HCT116 (cell line): ENCODE results near the gene PKP2. TPM values are rescaled to one million over a fixed set of nuclear protein-coding genes. Genes with fewer than 3 reads are reported as not detected.

Experiments used
- ATAC-seq: fragments of 200-7000 bp; cut with Tn5 transposase; 2 replicates; pipeline ENCODE4 v1.9.1; 2020; ENCODE audit warnings: mild to moderate bottlenecking, moderate library complexity
- BruUV-seq: library from RNA; stranded (reverse); fragments of 400-500 nt; replicated peaks from 2 replicates; lab custom pipeline; 2021; lab: Mats Ljungman, UMichigan
- CTCF ChIA-PET: fragments of 300-600 bp; sonication (Branson Sonifier 250); formaldehyde crosslinking; loops from one replicate; lab custom pipeline; 2021; ENCODE audit warnings: antibody characterized with exemption; lab: Charles Lee
- POLR2A ChIA-PET: fragments of 300-600, 350-600 bp; sonication (Branson Sonifier 250); formaldehyde crosslinking; loops from one replicate; lab custom pipeline; 2021; ENCODE audit warnings: antibody characterized with exemption; lab: Charles Lee
- RAD21 ChIA-PET, 2 experiments: fragments of 300-600 bp; sonication (Branson Sonifier 250); formaldehyde crosslinking; loops; one replicate each; lab custom pipeline; 2023; ENCODE audit warnings: low total read pairs in 2 of 2; ENCODE audit not compliant: uncharacterized antibody in 2 of 2, unreplicated experiment in 2 of 2, low non-redundant PET in 1 of 2; lab: Charles Lee
- DNase-seq: peaks from one replicate; pipeline ENCODE4 v3.0.0-alpha.2; 2010; ENCODE audit warnings: low read depth, low spot score
- H2AFZ ChIP-seq: fragments of 200-600 bp; shearing (Covaris generic), sonication (generic); 2 replicates; pipeline ENCODE4 v1.6.1; 2017; ENCODE audit warnings: low read depth, mixed run types, mixed read lengths, antibody characterized with exemption, low read length; ENCODE audit not compliant: poor library complexity, severe bottlenecking
- H3K27ac ChIP-seq: 2 replicates; pipeline ENCODE4 v1.5.1; 2012; ENCODE audit warnings: low read depth, low read length
- H3K27me3 ChIP-seq: fragments of 200-600 bp; sonication (generic); 2 replicates; pipeline ENCODE4 v1.6.1; 2016; ENCODE audit warnings: mixed run types, low read length, mixed read lengths; ENCODE audit not compliant: insufficient read depth
- H3K36me3 ChIP-seq, 2 experiments: fragments of 200-500 bp in 1 of 2; fragments of 200-600 bp in 1 of 2; sonication (Bioruptor generic) in 1 of 2; sonication (generic) in 1 of 2; 2 replicates each; pipeline versions ENCODE4 v1.5.1 to v1.6.1; 2014 to 2016; ENCODE audit warnings: low read length in 2 of 2, inconsistent platforms in 1 of 2, mixed read lengths in 1 of 2, mixed run types in 1 of 2; ENCODE audit not compliant: insufficient read depth in 2 of 2, control insufficient read depth in 1 of 2
- H3K4me1 ChIP-seq, 2 experiments: fragments of 200-600 bp in 1 of 2; sonication (generic) in 1 of 2; 2 replicates each; pipeline versions ENCODE4 v1.5.1 to v1.6.1; 2012 to 2017; ENCODE audit warnings: low read length in 2 of 2, inconsistent platforms in 1 of 2, mild to moderate bottlenecking in 1 of 2, mixed read lengths in 1 of 2, mixed run types in 1 of 2, moderate library complexity in 1 of 2; ENCODE audit not compliant: insufficient read depth in 2 of 2, control insufficient read depth in 1 of 2
- H3K4me2 ChIP-seq: fragments of 200-600 bp; sonication (generic); 2 replicates; pipeline ENCODE4 v1.6.1; 2017; ENCODE audit warnings: mixed run types, low read length, mixed read lengths
- H3K4me3 ChIP-seq, 2 experiments: fragments of 200-600 bp in 1 of 2; sonication (generic) in 1 of 2; replicated peaks in 1 of 2; 2 replicates each; pipeline ENCODE4 v1.5.1; 2011 to 2016; ENCODE audit warnings: low read length in 2 of 2, control low read depth in 1 of 2, low read depth in 1 of 2, mild to moderate bottlenecking in 1 of 2, mixed read lengths in 1 of 2, mixed run types in 1 of 2
- H3K79me2 ChIP-seq: fragments of 200-600 bp; sonication (generic); 2 replicates; pipeline ENCODE4 v1.6.1; 2017; ENCODE audit warnings: mild to moderate bottlenecking, mixed run types, low read length, moderate library complexity, mixed read lengths; ENCODE audit not compliant: insufficient read depth
- H3K9ac ChIP-seq: fragments of 200-600 bp; sonication (generic); 2 replicates; pipeline ENCODE4 v1.6.1; 2016; ENCODE audit warnings: low read length, mixed read lengths
- H3K9me2 ChIP-seq: fragments of 200-600 bp; sonication (generic), shearing (Covaris generic); 2 replicates; pipeline ENCODE4 v1.6.1; 2017; ENCODE audit warnings: mixed run types, mild to moderate bottlenecking, moderate library complexity; ENCODE audit not compliant: insufficient read depth
- H3K9me3 ChIP-seq, 2 experiments: fragments of 200-500 bp in 1 of 2; fragments of 200-600 bp in 1 of 2; sonication (Bioruptor generic) in 1 of 2; sonication (generic) in 1 of 2; 2 replicates each; pipeline ENCODE4 v1.6.1; 2014 to 2017; ENCODE audit warnings: low read length in 2 of 2, mixed read lengths in 2 of 2, inconsistent platforms in 1 of 2, low read depth in 1 of 2, mild to moderate bottlenecking in 1 of 2, mixed run types in 1 of 2, moderate library complexity in 1 of 2; ENCODE audit not compliant: control insufficient read depth in 1 of 2, insufficient read depth in 1 of 2
- H4K20me1 ChIP-seq: fragments of 200-600 bp; sonication (generic), shearing (Covaris generic); 2 replicates; pipeline ENCODE4 v1.6.1; 2017; ENCODE audit warnings: mixed run types, mild to moderate bottlenecking, moderate library complexity; ENCODE audit not compliant: insufficient read depth
- ATF3 ChIP-seq: IDR thresholded peaks from 2 replicates; pipeline ENCODE4 v1.6.1; 2012
- CBX3 ChIP-seq: IDR thresholded peaks from 2 replicates; pipeline ENCODE4 v1.6.1; 2012; ENCODE audit warnings: low read depth
- CEBPB ChIP-seq: IDR thresholded peaks from 2 replicates; pipeline ENCODE4 v1.6.1; 2012; ENCODE audit warnings: low read depth
- ELF1 ChIP-seq: IDR thresholded peaks from 2 replicates; pipeline ENCODE4 v1.6.1; 2012; ENCODE audit warnings: low read depth, borderline replicate concordance
- POLR2A ChIP-seq: IDR thresholded peaks from 2 replicates; pipeline ENCODE4 v1.7.0; 2011; ENCODE audit warnings: borderline replicate concordance; ENCODE audit not compliant: insufficient read depth, insufficient read length; ENCODE audit errors: extremely low read depth
- POLR2AphosphoS5 ChIP-seq: IDR thresholded peaks from 2 replicates; pipeline ENCODE4 v1.6.1; 2011; ENCODE audit warnings: mild to moderate bottlenecking, low read depth, low read length, moderate library complexity
- RAD21 ChIP-seq: IDR thresholded peaks from 2 replicates; pipeline ENCODE4 v1.6.1; 2012; ENCODE audit warnings: low read depth, mild to moderate bottlenecking
- SRF ChIP-seq: IDR thresholded peaks from 2 replicates; pipeline ENCODE4 v1.6.1; 2012; ENCODE audit warnings: low read depth
- ZBTB33 ChIP-seq: IDR thresholded peaks from 2 replicates; pipeline ENCODE4 v1.6.1; 2011; ENCODE audit warnings: mild to moderate bottlenecking, low read length, moderate library complexity; ENCODE audit not compliant: insufficient replicate concordance; ENCODE audit errors: extremely low read depth
- intact Hi-C: fragments of 100-400 bp; cut with micrococcal nuclease; formaldehyde crosslinking; loops from 2 replicates; pipeline ENCODE4 v1.10.0; 2022
- total RNA-seq: library from RNA; stranded (reverse); gene quantifications from one replicate; pipeline ENCODE4 v1.2.1, GENCODE V29; 2021; ENCODE audit not compliant: unreplicated experiment

The PKP2 gene
- total RNA-seq, 1 experiment from 2014 or later: 21.5 TPM

- ATAC-seq: no peak
- POLR2A ChIA-PET: no interaction called here
- RAD21 ChIA-PET: no interaction called here
- Histone ChIP-seq H2AFZ (no peak overlapping the region), H3K4me1 (peaks cover 17 to 20% of the 10 kb centered on the region in 2 experiments), H3K9ac (no peak overlapping the region), H3K79me2 (no peaks in the 10 kb centered on the region), H4K20me1 (no peaks in the 10 kb centered on the region), H3K9me3 (no peaks in the 10 kb centered on the region), H3K27me3 (no peaks in the 10 kb centered on the region), H3K27ac (no peak overlapping the region), H3K36me3 (no peaks in the 10 kb centered on the region), H3K4me3 (no peak overlapping the region), H3K9me2 (no peaks in the 10 kb centered on the region), H3K4me2 (no peak overlapping the region)
- no peak for DNase-seq
- CTCF ChIA-PET: interaction anchor here (1.2 kb wide), 1 partner anchor 147 kb away, joined by 3 read pairs; no protein-coding TSS in a partner anchor
- TF ChIP-seq CBX3 (no peak), RAD21 (no peak), POLR2AphosphoS5 (no peak), ELF1 (no peak), ATF3 (no peak), CEBPB (no peak), ZBTB33 (no peak), SRF (no peak), POLR2A (no peak)
- intact Hi-C loops: no loop called here
- no TSS peak for BruUV-seq
Measured at GRCh38 chr12:32901553-32901952, 5.0 kb upstream of the PKP2 start.
